HG02798 (cell line): ENCODE results near the gene PIP4K2A.

Source experiments
- ATAC-seq: cut with Tn5 transposase; IDR thresholded peaks from one replicate; pipeline ENCODE4 v1.9.1; 2021; ENCODE audit warnings: mild to moderate bottlenecking; ENCODE audit not compliant: unreplicated experiment, poor library complexity

The PIP4K2A gene

GRCh38 chr10:22672319-22673090, 41.9 kb downstream of the PIP4K2A start:
- ATAC-seq, result no peak

GRCh38 chr10:22670788-22671187, 43.6 kb downstream of the PIP4K2A start:
- no peak for ATAC-seq

- peak; percentile 50 for ATAC-seq
Observed at GRCh38 chr10:22669163-22669711, 45.1 kb downstream of the PIP4K2A start.

GRCh38 chr10:22667093-22667480, 47.3 kb downstream of the PIP4K2A start:
- no peak for ATAC-seq

GRCh38 chr10:22666287-22667092, 47.9 kb downstream of the PIP4K2A start:
- ATAC-seq, result peak; percentile 74

- no peak for ATAC-seq
Observed at GRCh38 chr10:22665329-22665728, 49.0 kb downstream of the PIP4K2A start.

GRCh38 chr10:22662733-22663330, 51.5 kb downstream of the PIP4K2A start:
- no peak for ATAC-seq

GRCh38 chr10:22659866-22660265, 54.5 kb downstream of the PIP4K2A start:
- ATAC-seq, result no peak

- ATAC-seq, result no peak
Observed at GRCh38 chr10:22658745-22659410, 55.5 kb downstream of the PIP4K2A start.

GRCh38 chr10:22657566-22658225, 56.7 kb downstream of the PIP4K2A start:
- no peak for ATAC-seq

GRCh38 chr10:22657024-22657423, 57.4 kb downstream of the PIP4K2A start:
- ATAC-seq, result no peak

GRCh38 chr10:22656036-22656435, 58.3 kb downstream of the PIP4K2A start:
- ATAC-seq, result no peak

GRCh38 chr10:22655312-22655981, 58.9 kb downstream of the PIP4K2A start:
- no peak for ATAC-seq

- no peak for ATAC-seq
Observed at GRCh38 chr10:22652988-22653481, 61.3 kb downstream of the PIP4K2A start.

GRCh38 chr10:22651276-22651980, 63.0 kb downstream of the PIP4K2A start:
- ATAC-seq, result peak; percentile 41

- no peak for ATAC-seq
Observed at GRCh38 chr10:22649994-22650393, 64.4 kb downstream of the PIP4K2A start.

- peak; percentile 33 for ATAC-seq
Observed at GRCh38 chr10:22649390-22649841, 65.0 kb downstream of the PIP4K2A start.

GRCh38 chr10:22648547-22648961, 65.8 kb downstream of the PIP4K2A start:
- peak; percentile 40 for ATAC-seq
